SK-N-SH (cell line): ENCODE measurements around the gene ROR2. TPM values are rescaled to one million over a fixed set of nuclear protein-coding genes. Genes with fewer than 3 reads are reported as not detected.

Experiments
- CTCF ChIA-PET: fragments of 300-600, 350-600 bp; formaldehyde crosslinking; extraction: SDS; loops from one replicate; lab custom pipeline; 2021; lab: Yijun Ruan, JAX
- POLR2A ChIA-PET: fragments of 350-600 bp; sonication (Branson Sonifier 250); formaldehyde crosslinking; extraction: SDS; loops from one replicate; lab custom pipeline; 2020; ENCODE audit warnings: antibody characterized with exemption, inconsistent platforms; lab: Yijun Ruan, JAX
- DNase-seq: peaks from one replicate; pipeline ENCODE4 v3.0.0; 2012
- H2AFZ ChIP-seq: fragments of 200-600 bp; sonication (generic); 2 replicates; pipeline ENCODE4 v1.8.1; 2016; ENCODE audit warnings: antibody characterized with exemption, mild to moderate bottlenecking, low read depth
- H3F3A ChIP-seq: fragments of 200-600 bp; sonication (generic); replicated peaks from 2 replicates; pipeline ENCODE3; 2016; ENCODE audit warnings: antibody characterized with exemption, mild to moderate bottlenecking; ENCODE audit not compliant: insufficient read depth
- H3K27ac ChIP-seq, 2 experiments: fragments of 200-500 bp in 1 of 2; fragments of 200-600 bp in 1 of 2; sonication (Bioruptor generic) in 1 of 2; sonication (generic), shearing (Covaris generic) in 1 of 2; 2 replicates each; pipeline versions ENCODE4 v1.5.1 to v1.6.1; 2014 to 2016; ENCODE audit warnings: low read depth in 2 of 2, inconsistent platforms in 1 of 2, low read length in 1 of 2, mild to moderate bottlenecking in 1 of 2, mixed read lengths in 1 of 2
- H3K27me3 ChIP-seq: fragments of 200-600 bp; sonication (generic), shearing (Covaris generic); 2 replicates; pipeline ENCODE4 v1.6.1; 2016; ENCODE audit warnings: mixed run types; ENCODE audit not compliant: insufficient read depth
- H3K36me3 ChIP-seq, 2 experiments: fragments of 200-500 bp in 1 of 2; fragments of 200-600 bp in 1 of 2; sonication (Bioruptor generic) in 1 of 2; sonication (generic) in 1 of 2; replicated peaks in 1 of 2; 2 replicates each; pipeline versions ENCODE3 to v1.5.1; 2014 to 2016; ENCODE audit warnings: low read length in 1 of 2, mild to moderate bottlenecking in 1 of 2; ENCODE audit not compliant: insufficient read depth in 2 of 2, control insufficient read depth in 1 of 2
- H3K4me1 ChIP-seq, 2 experiments: fragments of 200-500 bp in 1 of 2; fragments of 200-600 bp in 1 of 2; sonication (Bioruptor generic) in 1 of 2; sonication (generic), shearing (Covaris generic) in 1 of 2; 2 replicates each; pipeline versions ENCODE4 v1.5.1 to v1.6.1; 2014 to 2016; ENCODE audit warnings: low read depth in 1 of 2, low read length in 1 of 2, mixed run types in 1 of 2; ENCODE audit not compliant: insufficient read depth in 2 of 2, control insufficient read depth in 1 of 2
- H3K4me2 ChIP-seq: fragments of 200-600 bp; sonication (generic), shearing (Covaris generic); 2 replicates; pipeline ENCODE4 v1.6.1; 2017; ENCODE audit warnings: mixed run types
- H3K4me3 ChIP-seq, 2 experiments: fragments of 200-500 bp in 1 of 2; fragments of 200-600 bp in 1 of 2; sonication (Bioruptor generic) in 1 of 2; sonication (generic), shearing (Covaris generic) in 1 of 2; 2 replicates each; pipeline versions ENCODE4 v1.5.1 to v1.8.1; 2014 to 2016; ENCODE audit warnings: low read depth in 2 of 2, inconsistent platforms in 1 of 2, low read length in 1 of 2, mild to moderate bottlenecking in 1 of 2, mixed read lengths in 1 of 2, moderate library complexity in 1 of 2
- H3K79me2 ChIP-seq: fragments of 200-600 bp; sonication (generic); 2 replicates; pipeline ENCODE4 v1.8.1; 2017; ENCODE audit warnings: mild to moderate bottlenecking; ENCODE audit not compliant: insufficient read depth
- H3K9ac ChIP-seq: fragments of 200-600 bp; sonication (generic); 2 replicates; pipeline ENCODE4 v1.6.1; 2017; ENCODE audit warnings: mixed run types
- H3K9me2 ChIP-seq: fragments of 200-600 bp; sonication (generic); 2 replicates; pipeline ENCODE4 v1.6.1; 2017; ENCODE audit warnings: mixed run types
- H3K9me3 ChIP-seq: fragments of 200-600 bp; sonication (generic); 2 replicates; pipeline ENCODE4 v1.6.1; 2017; ENCODE audit warnings: mixed run types, mild to moderate bottlenecking, moderate library complexity
- H4K20me1 ChIP-seq: fragments of 200-600 bp; sonication (generic); 2 replicates; pipeline ENCODE4 v1.6.1; 2017; ENCODE audit warnings: mild to moderate bottlenecking, mixed run types; ENCODE audit not compliant: insufficient read depth
- CHD2 ChIP-seq: fragments of 150-350 bp; IDR thresholded peaks from 2 replicates; pipeline ENCODE4 v1.6.1; 2018; ENCODE audit warnings: low read length; ENCODE audit not compliant: partially characterized antibody
- EP300 ChIP-seq, 2 experiments: IDR thresholded peaks; 2 replicates each; pipeline versions ENCODE4 v1.4.0 to v1.6.1; 2012; ENCODE audit warnings: borderline replicate concordance in 1 of 2, low read depth in 1 of 2, low read length in 1 of 2
- FOXJ3 ChIP-seq: sonication (generic); formaldehyde crosslinking; IDR thresholded peaks from 2 replicates; pipeline ENCODE4 v1.5.1; 2020; ENCODE audit warnings: mild to moderate bottlenecking, missing genetic modification reagents
- FOXM1 ChIP-seq: IDR thresholded peaks from 2 replicates; pipeline ENCODE4 v1.4.0; 2012; ENCODE audit warnings: low read depth, mild to moderate bottlenecking
- GABPA ChIP-seq: IDR thresholded peaks from 2 replicates; pipeline ENCODE4 v1.4.0; 2012; ENCODE audit warnings: low read depth, mild to moderate bottlenecking
- MXI1 ChIP-seq: IDR thresholded peaks from 2 replicates; pipeline ENCODE4 v1.6.1; 2012; ENCODE audit warnings: mild to moderate bottlenecking, low read depth, low read length, improper control_type of control experiment
- RAD21 ChIP-seq: IDR thresholded peaks from 2 replicates; pipeline ENCODE4 v1.6.1; 2012; ENCODE audit warnings: mild to moderate bottlenecking, low read length
- RFX5 ChIP-seq: IDR thresholded peaks from 2 replicates; pipeline ENCODE4 v1.6.1; 2012; ENCODE audit warnings: mild to moderate bottlenecking, improper control_type of control experiment, low read length
- RXRA ChIP-seq: IDR thresholded peaks from 2 replicates; pipeline ENCODE4 v1.4.0; 2012; ENCODE audit warnings: low read depth, mild to moderate bottlenecking, borderline replicate concordance
- SIN3A ChIP-seq: IDR thresholded peaks from 2 replicates; pipeline ENCODE4 v1.6.1; 2012; ENCODE audit warnings: low read depth, mild to moderate bottlenecking, low read length, moderate library complexity, borderline replicate concordance
- SMC3 ChIP-seq: IDR thresholded peaks from 2 replicates; pipeline ENCODE4 v1.6.1; 2012; ENCODE audit warnings: low read depth, low read length, improper control_type of control experiment
- TAF1 ChIP-seq: IDR thresholded peaks from 2 replicates; pipeline ENCODE4 v1.6.1; 2012; ENCODE audit warnings: low read depth, mild to moderate bottlenecking, low read length, moderate library complexity, borderline replicate concordance
- TCF12 ChIP-seq: IDR thresholded peaks from 2 replicates; pipeline ENCODE4 v1.4.0; 2012
- TEAD4 ChIP-seq: IDR thresholded peaks from 2 replicates; pipeline ENCODE4 v1.4.0; 2012; ENCODE audit warnings: mild to moderate bottlenecking, borderline replicate concordance; ENCODE audit not compliant: insufficient read depth
- WGBS: methylation state at CpG from one replicate; pipeline ENCODE4 v1.1.6; 2017; ENCODE audit warnings: low lambda C conversion rate; 5-methylcytosine and 5-hydroxymethylcytosine counted together
- polyA plus RNA-seq, 3 experiments: library from polyadenylated mRNA; depleted of rRNA; stranded (reverse); fragments of >200 nt; gene quantifications; 2 replicates each; pipeline ENCODE4 v1.2.3, GENCODE V29; 2012
- TF ChIP-seq, protein P1 (sequence below): fragments of 150-350 bp; IDR thresholded peaks from 2 replicates; pipeline ENCODE4 v1.6.1; 2016; ENCODE audit warnings: mild to moderate bottlenecking, low read depth, low read length
- TF ChIP-seq, protein P2 (sequence below): IDR thresholded peaks from 2 replicates; pipeline ENCODE4 v1.4.0; 2012; ENCODE audit warnings: low read depth, borderline replicate concordance
- TF ChIP-seq, protein P3 (sequence below): IDR thresholded peaks from 2 replicates; pipeline ENCODE4 v1.4.0; 2012; ENCODE audit warnings: low read depth, borderline replicate concordance
- TF ChIP-seq, protein P4 (sequence below): fragments of 200-600 bp; sonication (generic); IDR thresholded peaks from 2 replicates; pipeline ENCODE4 v1.6.1; 2017; ENCODE audit warnings: antibody characterized with exemption, mild to moderate bottlenecking, moderate library complexity

Gene ROR2
- polyA plus RNA-seq, 1 of the 3 experiments (the other 2 are of a cell fraction) = 0.43 TPM

DNA sequence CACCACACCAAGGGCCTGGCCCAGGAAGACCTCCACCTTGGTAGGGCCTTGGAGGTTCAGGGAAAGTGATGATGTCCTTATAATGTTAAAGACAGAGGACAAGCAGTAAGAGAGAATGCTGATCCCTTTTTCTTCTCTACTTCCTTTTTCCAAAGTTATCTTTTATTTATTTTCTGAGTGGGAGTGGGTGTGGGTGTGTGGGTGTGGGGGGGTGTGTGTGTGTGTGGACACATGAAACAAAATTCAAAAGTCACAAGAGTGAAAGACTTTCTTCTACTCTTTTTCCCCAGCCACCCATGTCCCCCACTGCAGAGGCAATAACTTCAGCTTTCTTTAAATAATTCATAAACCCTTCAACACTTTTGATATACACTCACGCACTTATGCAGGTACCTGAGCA is 70.8 kb downstream of the ROR2 start:
- ChIA-PET POLR2A (no interaction called here), CTCF (interaction anchor here (0.8 to 1.1 kb wide), 2 partner anchors 10 to 104 kb away, joined by 3 to 4 read pairs; no protein-coding TSS in a partner anchor)
- H3F3A ChIP-seq = no peaks in the 10 kb centered on the region
- no peak overlapping the region for H2AFZ ChIP-seq
- TF ChIP-seq FOXM1 = no peak
- TF ChIP-seq, protein P1, sequence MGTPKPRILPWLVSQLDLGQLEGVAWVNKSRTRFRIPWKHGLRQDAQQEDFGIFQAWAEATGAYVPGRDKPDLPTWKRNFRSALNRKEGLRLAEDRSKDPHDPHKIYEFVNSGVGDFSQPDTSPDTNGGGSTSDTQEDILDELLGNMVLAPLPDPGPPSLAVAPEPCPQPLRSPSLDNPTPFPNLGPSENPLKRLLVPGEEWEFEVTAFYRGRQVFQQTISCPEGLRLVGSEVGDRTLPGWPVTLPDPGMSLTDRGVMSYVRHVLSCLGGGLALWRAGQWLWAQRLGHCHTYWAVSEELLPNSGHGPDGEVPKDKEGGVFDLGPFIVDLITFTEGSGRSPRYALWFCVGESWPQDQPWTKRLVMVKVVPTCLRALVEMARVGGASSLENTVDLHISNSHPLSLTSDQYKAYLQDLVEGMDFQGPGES = no peak
- TF ChIP-seq RFX5 = no peak
- no peak for TF ChIP-seq EP300 (IDR thresholded peaks at IDR 0.05; ENCODE audit: borderline replicate concordance in 1 of 2, low read depth in 1 of 2, low read length in 1 of 2)
- TF ChIP-seq TAF1 = no peak
- TF ChIP-seq RXRA = no peak
- TF ChIP-seq MXI1 = no peak
- no peak for TF ChIP-seq TCF12
- TF ChIP-seq GABPA = no peak
- TF ChIP-seq, protein P2, sequence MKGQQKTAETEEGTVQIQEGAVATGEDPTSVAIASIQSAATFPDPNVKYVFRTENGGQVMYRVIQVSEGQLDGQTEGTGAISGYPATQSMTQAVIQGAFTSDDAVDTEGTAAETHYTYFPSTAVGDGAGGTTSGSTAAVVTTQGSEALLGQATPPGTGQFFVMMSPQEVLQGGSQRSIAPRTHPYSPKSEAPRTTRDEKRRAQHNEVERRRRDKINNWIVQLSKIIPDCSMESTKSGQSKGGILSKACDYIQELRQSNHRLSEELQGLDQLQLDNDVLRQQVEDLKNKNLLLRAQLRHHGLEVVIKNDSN = no peak
- TF ChIP-seq CHD2 = no peak
- TF ChIP-seq SMC3 = no peak
- no peak for TF ChIP-seq TEAD4
- TF ChIP-seq RAD21 = no peak
- TF ChIP-seq FOXJ3 (CRISPR knock-in tag) = no peak
- TF ChIP-seq, protein P3, sequence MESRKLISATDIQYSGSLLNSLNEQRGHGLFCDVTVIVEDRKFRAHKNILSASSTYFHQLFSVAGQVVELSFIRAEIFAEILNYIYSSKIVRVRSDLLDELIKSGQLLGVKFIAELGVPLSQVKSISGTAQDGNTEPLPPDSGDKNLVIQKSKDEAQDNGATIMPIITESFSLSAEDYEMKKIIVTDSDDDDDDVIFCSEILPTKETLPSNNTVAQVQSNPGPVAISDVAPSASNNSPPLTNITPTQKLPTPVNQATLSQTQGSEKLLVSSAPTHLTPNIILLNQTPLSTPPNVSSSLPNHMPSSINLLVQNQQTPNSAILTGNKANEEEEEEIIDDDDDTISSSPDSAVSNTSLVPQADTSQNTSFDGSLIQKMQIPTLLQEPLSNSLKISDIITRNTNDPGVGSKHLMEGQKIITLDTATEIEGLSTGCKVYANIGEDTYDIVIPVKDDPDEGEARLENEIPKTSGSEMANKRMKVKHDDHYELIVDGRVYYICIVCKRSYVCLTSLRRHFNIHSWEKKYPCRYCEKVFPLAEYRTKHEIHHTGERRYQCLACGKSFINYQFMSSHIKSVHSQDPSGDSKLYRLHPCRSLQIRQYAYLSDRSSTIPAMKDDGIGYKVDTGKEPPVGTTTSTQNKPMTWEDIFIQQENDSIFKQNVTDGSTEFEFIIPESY = no peak
- TF ChIP-seq SIN3A = no peak
- TF ChIP-seq, protein P4, sequence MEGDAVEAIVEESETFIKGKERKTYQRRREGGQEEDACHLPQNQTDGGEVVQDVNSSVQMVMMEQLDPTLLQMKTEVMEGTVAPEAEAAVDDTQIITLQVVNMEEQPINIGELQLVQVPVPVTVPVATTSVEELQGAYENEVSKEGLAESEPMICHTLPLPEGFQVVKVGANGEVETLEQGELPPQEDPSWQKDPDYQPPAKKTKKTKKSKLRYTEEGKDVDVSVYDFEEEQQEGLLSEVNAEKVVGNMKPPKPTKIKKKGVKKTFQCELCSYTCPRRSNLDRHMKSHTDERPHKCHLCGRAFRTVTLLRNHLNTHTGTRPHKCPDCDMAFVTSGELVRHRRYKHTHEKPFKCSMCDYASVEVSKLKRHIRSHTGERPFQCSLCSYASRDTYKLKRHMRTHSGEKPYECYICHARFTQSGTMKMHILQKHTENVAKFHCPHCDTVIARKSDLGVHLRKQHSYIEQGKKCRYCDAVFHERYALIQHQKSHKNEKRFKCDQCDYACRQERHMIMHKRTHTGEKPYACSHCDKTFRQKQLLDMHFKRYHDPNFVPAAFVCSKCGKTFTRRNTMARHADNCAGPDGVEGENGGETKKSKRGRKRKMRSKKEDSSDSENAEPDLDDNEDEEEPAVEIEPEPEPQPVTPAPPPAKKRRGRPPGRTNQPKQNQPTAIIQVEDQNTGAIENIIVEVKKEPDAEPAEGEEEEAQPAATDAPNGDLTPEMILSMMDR = no peak
- H3K27me3 ChIP-seq = no peaks in the 10 kb centered on the region
- WGBS = 78% methylated on average over 1 of the region's 1 CpG
- no peaks in the 10 kb centered on the region for H3K79me2 ChIP-seq
- H3K9me2 ChIP-seq = no peaks in the 10 kb centered on the region
- H3K27ac ChIP-seq = no peak overlapping the region
- H4K20me1 ChIP-seq = no peaks in the 10 kb centered on the region
- no peak for DNase-seq
- no peak overlapping the region for H3K4me3 ChIP-seq
- no peak overlapping the region for H3K4me2 ChIP-seq
- H3K9me3 ChIP-seq = no peaks in the 10 kb centered on the region
- peaks cover 0 to 8% of the 10 kb centered on the region in 2 experiments; a peak in 1 of 4 replicates for H3K4me1 ChIP-seq
- H3K9ac ChIP-seq = no peak overlapping the region
- no peaks in the 10 kb centered on the region for H3K36me3 ChIP-seq
